Measurements from ENCODE around the gene SPARC. TPM values are rescaled to one million over a fixed set of nuclear protein-coding genes. Genes with fewer than 3 reads are reported as not detected.
A peak's percentile ranks its signal among the peaks of the same experiment; 100 is the strongest.

SPARC gene
- polyA plus RNA-seq, 1 of the 3 experiments (the other 2 are of a cell fraction), result 1,115 TPM

DNA sequence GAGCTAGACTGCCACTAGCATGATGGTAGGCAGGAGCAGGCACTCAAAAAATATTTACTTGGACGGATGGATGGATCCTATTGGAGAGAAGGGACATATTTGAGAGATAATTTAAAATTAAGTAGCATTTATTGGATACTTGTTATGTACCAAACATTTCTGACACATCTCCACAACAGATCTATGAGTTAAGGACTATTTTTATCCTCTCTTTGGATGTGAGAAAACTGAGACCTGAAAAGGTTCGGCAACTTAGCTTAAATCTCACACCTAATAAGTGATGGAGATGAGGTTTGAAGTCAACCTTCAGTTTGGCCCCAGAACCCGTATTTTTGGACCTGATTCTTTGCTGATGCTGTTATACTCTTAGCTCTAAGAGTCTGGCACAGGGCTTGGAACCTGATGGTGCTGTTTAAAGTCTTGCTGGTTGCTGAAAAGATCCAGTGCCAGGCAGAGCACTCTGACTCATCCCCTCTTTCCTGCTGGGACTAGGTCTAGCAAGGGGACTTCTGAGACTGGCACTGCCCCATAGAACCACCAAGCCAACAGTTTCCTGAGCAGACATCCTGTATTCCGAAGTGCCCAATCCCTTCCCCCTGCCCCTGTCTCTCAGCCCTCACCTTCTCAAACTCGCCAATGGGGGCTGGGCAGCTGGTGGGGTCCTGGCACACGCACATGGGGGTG, 15.6 kb downstream of the SPARC start (continued):
- TF ChIP-seq, protein P1, sequence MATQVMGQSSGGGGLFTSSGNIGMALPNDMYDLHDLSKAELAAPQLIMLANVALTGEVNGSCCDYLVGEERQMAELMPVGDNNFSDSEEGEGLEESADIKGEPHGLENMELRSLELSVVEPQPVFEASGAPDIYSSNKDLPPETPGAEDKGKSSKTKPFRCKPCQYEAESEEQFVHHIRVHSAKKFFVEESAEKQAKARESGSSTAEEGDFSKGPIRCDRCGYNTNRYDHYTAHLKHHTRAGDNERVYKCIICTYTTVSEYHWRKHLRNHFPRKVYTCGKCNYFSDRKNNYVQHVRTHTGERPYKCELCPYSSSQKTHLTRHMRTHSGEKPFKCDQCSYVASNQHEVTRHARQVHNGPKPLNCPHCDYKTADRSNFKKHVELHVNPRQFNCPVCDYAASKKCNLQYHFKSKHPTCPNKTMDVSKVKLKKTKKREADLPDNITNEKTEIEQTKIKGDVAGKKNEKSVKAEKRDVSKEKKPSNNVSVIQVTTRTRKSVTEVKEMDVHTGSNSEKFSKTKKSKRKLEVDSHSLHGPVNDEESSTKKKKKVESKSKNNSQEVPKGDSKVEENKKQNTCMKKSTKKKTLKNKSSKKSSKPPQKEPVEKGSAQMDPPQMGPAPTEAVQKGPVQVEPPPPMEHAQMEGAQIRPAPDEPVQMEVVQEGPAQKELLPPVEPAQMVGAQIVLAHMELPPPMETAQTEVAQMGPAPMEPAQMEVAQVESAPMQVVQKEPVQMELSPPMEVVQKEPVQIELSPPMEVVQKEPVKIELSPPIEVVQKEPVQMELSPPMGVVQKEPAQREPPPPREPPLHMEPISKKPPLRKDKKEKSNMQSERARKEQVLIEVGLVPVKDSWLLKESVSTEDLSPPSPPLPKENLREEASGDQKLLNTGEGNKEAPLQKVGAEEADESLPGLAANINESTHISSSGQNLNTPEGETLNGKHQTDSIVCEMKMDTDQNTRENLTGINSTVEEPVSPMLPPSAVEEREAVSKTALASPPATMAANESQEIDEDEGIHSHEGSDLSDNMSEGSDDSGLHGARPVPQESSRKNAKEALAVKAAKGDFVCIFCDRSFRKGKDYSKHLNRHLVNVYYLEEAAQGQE (IDR thresholded peaks at IDR 0.05; ENCODE audit: low read depth, low read length), result no peak
- no peak for TF ChIP-seq CHD2 (IDR thresholded peaks at IDR 0.05; ENCODE audit: low read length, partially characterized antibody)
- no peak for TF ChIP-seq TEAD4 (IDR thresholded peaks at IDR 0.05; ENCODE audit: borderline replicate concordance, insufficient read depth)
- no peak for TF ChIP-seq SIN3A (IDR thresholded peaks at IDR 0.05; ENCODE audit: borderline replicate concordance, low read depth, low read length)
- no peak for TF ChIP-seq EZH2phosphoT487 (IDR thresholded peaks at IDR 0.05; ENCODE audit: borderline replicate concordance, low read depth)
- TF ChIP-seq GATA2 (CRISPR knock-in tag; IDR thresholded peaks at IDR 0.05), result no peak
- peak; percentile 60 for TF ChIP-seq FOSL2 (IDR thresholded peaks at IDR 0.05; ENCODE audit: borderline replicate concordance, low read depth)
- no peak for TF ChIP-seq MAX (IDR thresholded peaks at IDR 0.05; ENCODE audit: low read depth)
- TF ChIP-seq FOXJ3 (CRISPR knock-in tag; IDR thresholded peaks at IDR 0.05), result no peak

- TF ChIP-seq CHD2 (IDR thresholded peaks at IDR 0.05; ENCODE audit: low read length, partially characterized antibody), result peak; percentile 52
- TF ChIP-seq EP300 (IDR thresholded peaks at IDR 0.05; ENCODE audit: borderline replicate concordance in 1 of 2, low read depth in 1 of 2, low read length in 1 of 2), result peak in 1 of 2 experiments; percentile 78; a peak in 2 of 4 replicates
- peak; percentile 67 for TF ChIP-seq GATA2 (CRISPR knock-in tag; IDR thresholded peaks at IDR 0.05)
- no peak for TF ChIP-seq FOSL2 (IDR thresholded peaks at IDR 0.05; ENCODE audit: borderline replicate concordance, low read depth)
- TF ChIP-seq, protein P2, sequence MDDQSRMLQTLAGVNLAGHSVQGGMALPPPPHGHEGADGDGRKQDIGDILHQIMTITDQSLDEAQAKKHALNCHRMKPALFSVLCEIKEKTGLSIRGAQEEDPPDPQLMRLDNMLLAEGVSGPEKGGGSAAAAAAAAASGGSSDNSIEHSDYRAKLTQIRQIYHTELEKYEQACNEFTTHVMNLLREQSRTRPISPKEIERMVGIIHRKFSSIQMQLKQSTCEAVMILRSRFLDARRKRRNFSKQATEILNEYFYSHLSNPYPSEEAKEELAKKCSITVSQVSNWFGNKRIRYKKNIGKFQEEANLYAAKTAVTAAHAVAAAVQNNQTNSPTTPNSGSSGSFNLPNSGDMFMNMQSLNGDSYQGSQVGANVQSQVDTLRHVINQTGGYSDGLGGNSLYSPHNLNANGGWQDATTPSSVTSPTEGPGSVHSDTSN (IDR thresholded peaks at IDR 0.05), result no peak
- TF ChIP-seq RCOR1 (IDR thresholded peaks at IDR 0.05; ENCODE audit: low read length), result peak; percentile 86
- POLR2A ChIA-PET, result interaction anchor here (0.7 kb wide), 1 partner anchor 598 kb away, joined by 3 read pairs; no protein-coding TSS in a partner anchor
Measured at GRCh38 chr5:151670083-151670686, 16.5 kb downstream of the SPARC start.

More at GRCh38 chr5:151670083-151670686, 16.5 kb downstream of the SPARC start:
- H3K4me2 ChIP-seq, result no peak overlapping the region; the same call in 1 of the 2 replicates
- CTCF ChIA-PET, result interaction anchor here (0.7 to 18.7 kb wide), 6 partner anchors 11 to 69 kb away, joined by 4 to 247 read pairs (median 5); no protein-coding TSS in a partner anchor
- peaks cover 77% of the 10 kb centered on the region for H3F3A ChIP-seq (replicated peaks; ENCODE audit: insufficient read depth)
- peaks cover 58% of the 10 kb centered on the region for H4K20me1 ChIP-seq (ENCODE audit: insufficient read depth)
- no peak overlapping the region for H2AFZ ChIP-seq (ENCODE audit: low read depth)
- peak overlapping the region; percentile 67 to 97 for H3K27ac ChIP-seq (ENCODE audit: low read depth in 2 of 2, low read length in 1 of 2)
- DNase-seq, result peak; percentile 53
- H3K9me3 ChIP-seq, result no peaks in the 10 kb centered on the region
- no peaks in the 10 kb centered on the region for H3K9me2 ChIP-seq
- peaks cover 39 to 50% of the 10 kb centered on the region in 2 experiments for H3K4me1 ChIP-seq (ENCODE audit: control insufficient read depth in 1 of 2, insufficient read depth in 2 of 2, low read depth in 1 of 2, low read length in 1 of 2)
- no peak overlapping the region for H3K4me3 ChIP-seq (ENCODE audit: low read depth in 2 of 2, low read length in 1 of 2)
- H3K27me3 ChIP-seq (ENCODE audit: insufficient read depth), result no peaks in the 10 kb centered on the region
- peaks cover 63% of the 10 kb centered on the region for H3K79me2 ChIP-seq (ENCODE audit: insufficient read depth)
- no peak overlapping the region for H3K9ac ChIP-seq
- 80% methylated on average over 4 of the region's 4 CpGs for WGBS (ENCODE audit: low lambda C conversion rate)
- H3K36me3 ChIP-seq (replicated peaks in 1 of 2; ENCODE audit: control insufficient read depth in 1 of 2, insufficient read depth in 2 of 2, low read length in 1 of 2), result peaks cover 82 to 85% of the 10 kb centered on the region in 2 experiments
